Stimulated activated CD8-positive, alpha-beta memory T cell treated with anti-CD3 and anti-CD28 coated beads, Interleukin-2, amount 100 ng/mL, for 48 hours (primary cell): ENCODE measurements around the gene SOX2.
"Not testable (repeated sequence)": the region's sequence is repeated elsewhere in the genome, so short reads cannot be mapped to it uniquely, and the experiment has no call there.

ENCODE experiments used
- DNase-seq, 2 donors: peaks; one replicate each; pipeline ENCODE4 v3.0.0-alpha.2; 2020; ENCODE audit warnings: low read depth in 2 of 2

Gene SOX2

DNA sequence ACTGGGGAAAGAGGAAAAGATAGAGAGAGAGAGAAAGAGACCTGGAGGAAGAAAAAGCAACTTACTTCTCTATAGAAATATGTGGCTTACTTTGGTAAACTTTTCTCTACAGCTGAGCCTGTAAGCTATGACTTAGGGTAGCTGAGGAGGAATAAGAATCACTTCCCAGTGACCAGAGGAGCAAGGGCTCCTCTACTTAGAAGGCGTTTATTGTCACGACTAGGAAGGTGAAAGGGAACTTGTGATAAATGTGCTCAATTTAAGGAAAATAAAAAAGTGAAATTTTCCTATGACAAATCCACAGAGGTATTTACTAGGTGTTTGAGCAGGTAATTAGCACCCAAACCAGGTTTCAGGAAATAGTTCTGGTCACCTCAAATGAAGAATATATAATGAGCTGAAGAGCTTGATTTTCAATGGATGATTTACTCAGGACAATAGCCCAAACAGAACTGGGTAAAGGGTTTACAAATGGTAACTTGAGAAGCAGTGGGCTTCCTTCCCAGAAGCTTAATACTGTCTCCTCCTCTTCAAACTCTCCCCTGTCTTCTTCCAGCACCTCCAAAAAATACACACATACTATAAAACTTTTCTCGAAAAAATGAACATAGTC lies 46.1 kb downstream of the SOX2 start:
- no peak for DNase-seq

DNA sequence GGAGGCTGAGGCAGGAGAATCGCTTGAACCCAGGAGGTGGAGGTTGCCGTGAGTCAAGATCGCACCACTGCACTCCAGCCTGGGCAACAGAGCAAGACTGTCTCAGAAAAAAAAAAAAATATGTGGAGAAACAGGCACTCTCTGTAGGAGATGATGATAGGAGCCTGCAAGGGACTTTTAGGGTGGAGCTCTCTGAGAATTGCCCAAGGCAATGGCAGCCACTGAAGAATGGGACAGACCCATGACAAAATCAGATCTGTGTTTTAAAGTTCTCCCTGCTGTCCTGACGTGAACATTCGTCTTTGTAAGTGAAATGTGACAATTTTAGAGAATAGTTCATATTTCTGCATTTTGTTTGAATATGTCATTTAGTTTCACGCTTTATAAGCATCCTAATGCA lies 50.2 kb downstream of the SOX2 start:
- no peak for DNase-seq

- DNase-seq: not testable (repeated sequence)
Measured at GRCh38 chr3:181764033-181764432, 52.3 kb downstream of the SOX2 start.
